ENCODE results near the gene OR8D4.
"Not testable (repeated sequence)": the region's sequence is repeated elsewhere in the genome, so short reads cannot be mapped to it uniquely, and the experiment has no call there.

The OR8D4 gene

GRCh38 chr11:123901867-123902266, at the start of gene OR8D4:
Gene OR8D4, plus strand, starts transcription at chr11:123902167. Its CDS starts 4,265 bp downstream, at chr11:123906432.
- no peaks in the 10 kb centered on the region for H3K36me3 ChIP-seq (ENCODE audit: insufficient read depth, low read length)

GRCh38 chr11:123852321-123852720, 49.6 kb upstream of the OR8D4 start:
- no peak overlapping the region for H3K27ac ChIP-seq (ENCODE audit: low read depth, low read length)
- H3K27me3 ChIP-seq (ENCODE audit: control insufficient read depth in 1 of 2, insufficient read depth in 2 of 2, low read length in 2 of 2) = no peaks in the 10 kb centered on the region
- H3K4me1 ChIP-seq (ENCODE audit: insufficient read depth, low read length) = no peaks in the 10 kb centered on the region
- no peak overlapping the region for H3K9ac ChIP-seq (ENCODE audit: low read length)
- H3K4me3 ChIP-seq (ENCODE audit: low read depth in 1 of 2, low read length in 2 of 2) = no peak overlapping the region
- no peaks in the 10 kb centered on the region for H3K9me3 ChIP-seq (ENCODE audit: low read length)
- H3K36me3 ChIP-seq (ENCODE audit: insufficient read depth, low read length) = no peaks in the 10 kb centered on the region

More at GRCh38 chr11:123901867-123902266, at the start of gene OR8D4:
- Histone ChIP-seq H3K27me3 (ENCODE audit: control insufficient read depth in 1 of 2, insufficient read depth in 2 of 2, low read length in 2 of 2) (no peaks in the 10 kb centered on the region), H3K9me3 (ENCODE audit: low read length) (no peaks in the 10 kb centered on the region), H3K4me1 (ENCODE audit: insufficient read depth, low read length) (no peaks in the 10 kb centered on the region), H3K27ac (ENCODE audit: low read depth, low read length) (no peak within 1 kb of the TSS), H3K9ac (ENCODE audit: low read length) (no peak within 1 kb of the TSS), H3K4me3 (ENCODE audit: low read depth in 1 of 2, low read length in 2 of 2) (no peak within 1 kb of the TSS)

GRCh38 chr11:123853038-123853437, 48.9 kb upstream of the OR8D4 start:
- H3K9me3 ChIP-seq (ENCODE audit: low read length) = no peaks in the 10 kb centered on the region
- no peaks in the 10 kb centered on the region for H3K36me3 ChIP-seq (ENCODE audit: insufficient read depth, low read length)
- no peak overlapping the region for H3K27ac ChIP-seq (ENCODE audit: low read depth, low read length)
- no peaks in the 10 kb centered on the region for H3K27me3 ChIP-seq (ENCODE audit: control insufficient read depth in 1 of 2, insufficient read depth in 2 of 2, low read length in 2 of 2)
- H3K9ac ChIP-seq (ENCODE audit: low read length) = no peak overlapping the region
- no peaks in the 10 kb centered on the region for H3K4me1 ChIP-seq (ENCODE audit: insufficient read depth, low read length)
- no peak overlapping the region for H3K4me3 ChIP-seq (ENCODE audit: low read depth in 1 of 2, low read length in 2 of 2)

GRCh38 chr11:123856444-123856843, 45.5 kb upstream of the OR8D4 start:
- H3K27me3 ChIP-seq (ENCODE audit: control insufficient read depth in 1 of 2, insufficient read depth in 2 of 2, low read length in 2 of 2) = no peaks in the 10 kb centered on the region
- no peak overlapping the region for H3K27ac ChIP-seq (ENCODE audit: low read depth, low read length)
- no peak overlapping the region for H3K9ac ChIP-seq (ENCODE audit: low read length)
- H3K36me3 ChIP-seq (ENCODE audit: insufficient read depth, low read length) = no peaks in the 10 kb centered on the region
- no peaks in the 10 kb centered on the region for H3K4me1 ChIP-seq (ENCODE audit: insufficient read depth, low read length)
- no peak overlapping the region for H3K4me3 ChIP-seq (ENCODE audit: low read depth in 1 of 2, low read length in 2 of 2)
- no peaks in the 10 kb centered on the region for H3K9me3 ChIP-seq (ENCODE audit: low read length)

GRCh38 chr11:123859731-123860130, 42.2 kb upstream of the OR8D4 start:
- Histone ChIP-seq H3K4me1 (ENCODE audit: insufficient read depth, low read length) (no peaks in the 10 kb centered on the region), H3K9ac (ENCODE audit: low read length) (no peak overlapping the region), H3K9me3 (ENCODE audit: low read length) (no peaks in the 10 kb centered on the region), H3K27me3 (ENCODE audit: control insufficient read depth in 1 of 2, insufficient read depth in 2 of 2, low read length in 2 of 2) (no peaks in the 10 kb centered on the region), H3K27ac (ENCODE audit: low read depth, low read length) (no peak overlapping the region), H3K36me3 (ENCODE audit: insufficient read depth, low read length) (no peaks in the 10 kb centered on the region), H3K4me3 (ENCODE audit: low read depth in 1 of 2, low read length in 2 of 2) (no peak overlapping the region)

GRCh38 chr11:123865293-123865692, 36.7 kb upstream of the OR8D4 start:
- H3K4me3 ChIP-seq (ENCODE audit: low read depth in 1 of 2, low read length in 2 of 2) = not testable (repeated sequence)

GRCh38 chr11:123867795-123868194, 34.2 kb upstream of the OR8D4 start:
- not testable (repeated sequence) for H3K27ac ChIP-seq (ENCODE audit: low read depth, low read length); H3K36me3 ChIP-seq (ENCODE audit: insufficient read depth, low read length); H3K9ac ChIP-seq (ENCODE audit: low read length); H3K9me3 ChIP-seq (ENCODE audit: low read length); H3K4me1 ChIP-seq (ENCODE audit: insufficient read depth, low read length); H3K27me3 ChIP-seq (ENCODE audit: control insufficient read depth in 1 of 2, insufficient read depth in 2 of 2, low read length in 2 of 2); H3K4me3 ChIP-seq (ENCODE audit: low read depth in 1 of 2, low read length in 2 of 2)

More at GRCh38 chr11:123865293-123865692, 36.7 kb upstream of the OR8D4 start:
- not testable (repeated sequence) for H3K9ac ChIP-seq (ENCODE audit: low read length); H3K9me3 ChIP-seq (ENCODE audit: low read length); H3K4me1 ChIP-seq (ENCODE audit: insufficient read depth, low read length); H3K27me3 ChIP-seq (ENCODE audit: control insufficient read depth in 1 of 2, insufficient read depth in 2 of 2, low read length in 2 of 2); H3K36me3 ChIP-seq (ENCODE audit: insufficient read depth, low read length); H3K27ac ChIP-seq (ENCODE audit: low read depth, low read length)

GRCh38 chr11:123880912-123881311, 21.1 kb upstream of the OR8D4 start:
- Histone ChIP-seq H3K9ac (ENCODE audit: low read length) (no peak overlapping the region), H3K36me3 (ENCODE audit: insufficient read depth, low read length) (no peaks in the 10 kb centered on the region), H3K27me3 (ENCODE audit: control insufficient read depth in 1 of 2, insufficient read depth in 2 of 2, low read length in 2 of 2) (no peaks in the 10 kb centered on the region), H3K9me3 (ENCODE audit: low read length) (no peaks in the 10 kb centered on the region), H3K27ac (ENCODE audit: low read depth, low read length) (no peak overlapping the region), H3K4me3 (ENCODE audit: low read depth in 1 of 2, low read length in 2 of 2) (no peak overlapping the region), H3K4me1 (ENCODE audit: insufficient read depth, low read length) (no peaks in the 10 kb centered on the region)

- Histone ChIP-seq H3K27me3 (ENCODE audit: control insufficient read depth in 1 of 2, insufficient read depth in 2 of 2, low read length in 2 of 2) (no peaks in the 10 kb centered on the region), H3K9ac (ENCODE audit: low read length) (no peak within 1 kb of the TSS), H3K36me3 (ENCODE audit: insufficient read depth, low read length) (no peaks in the 10 kb centered on the region), H3K4me1 (ENCODE audit: insufficient read depth, low read length) (no peaks in the 10 kb centered on the region), H3K27ac (ENCODE audit: low read depth, low read length) (no peak within 1 kb of the TSS), H3K4me3 (ENCODE audit: low read depth in 1 of 2, low read length in 2 of 2) (no peak within 1 kb of the TSS), H3K9me3 (ENCODE audit: low read length) (no peaks in the 10 kb centered on the region)
Observed at GRCh38 chr11:123885570-123885969, 16.4 kb upstream of the OR8D4 start, which contains the start of gene TMEM225. Gene TMEM225, minus strand, starts transcription at chr11:123885670. Its CDS starts 245 bp downstream, at chr11:123885425.

- Histone ChIP-seq H3K36me3 (ENCODE audit: insufficient read depth, low read length) (no peaks in the 10 kb centered on the region), H3K4me1 (ENCODE audit: insufficient read depth, low read length) (no peaks in the 10 kb centered on the region), H3K27ac (ENCODE audit: low read depth, low read length) (no peak overlapping the region), H3K4me3 (ENCODE audit: low read depth in 1 of 2, low read length in 2 of 2) (no peak overlapping the region), H3K9me3 (ENCODE audit: low read length) (no peaks in the 10 kb centered on the region), H3K9ac (ENCODE audit: low read length) (no peak overlapping the region), H3K27me3 (ENCODE audit: control insufficient read depth in 1 of 2, insufficient read depth in 2 of 2, low read length in 2 of 2) (no peaks in the 10 kb centered on the region)
Observed at GRCh38 chr11:123892031-123892430, 9.9 kb upstream of the OR8D4 start.

- Histone ChIP-seq H3K4me3 (ENCODE audit: low read depth in 1 of 2, low read length in 2 of 2) (no peak overlapping the region), H3K9ac (ENCODE audit: low read length) (no peak overlapping the region), H3K36me3 (ENCODE audit: insufficient read depth, low read length) (no peaks in the 10 kb centered on the region), H3K27me3 (ENCODE audit: control insufficient read depth in 1 of 2, insufficient read depth in 2 of 2, low read length in 2 of 2) (no peaks in the 10 kb centered on the region), H3K9me3 (ENCODE audit: low read length) (no peaks in the 10 kb centered on the region), H3K27ac (ENCODE audit: low read depth, low read length) (no peak overlapping the region), H3K4me1 (ENCODE audit: insufficient read depth, low read length) (no peaks in the 10 kb centered on the region)
Observed at GRCh38 chr11:123899792-123900191, 2.2 kb upstream of the OR8D4 start.

- Histone ChIP-seq H3K27me3 (ENCODE audit: control insufficient read depth in 1 of 2, insufficient read depth in 2 of 2, low read length in 2 of 2) (no peaks in the 10 kb centered on the region), H3K27ac (ENCODE audit: low read depth, low read length) (no peak overlapping the region), H3K9ac (ENCODE audit: low read length) (no peak overlapping the region), H3K4me1 (ENCODE audit: insufficient read depth, low read length) (no peaks in the 10 kb centered on the region), H3K36me3 (ENCODE audit: insufficient read depth, low read length) (no peaks in the 10 kb centered on the region), H3K9me3 (ENCODE audit: low read length) (no peaks in the 10 kb centered on the region), H3K4me3 (ENCODE audit: low read depth in 1 of 2, low read length in 2 of 2) (no peak overlapping the region)
Observed at GRCh38 chr11:123903932-123904331, 2.0 kb downstream of the OR8D4 start.

Data from muscle layer of colon (tissue), 2 donors.